ENCODE measurements around the gene PSME2.

- TF ChIP-seq CTCF (conservative IDR thresholded peaks at IDR 0.05) = no peak
- TF ChIP-seq ZFX (IDR thresholded peaks at IDR 0.05) = no peak
These were observed 4.2 kb upstream of the PSME2 start for GRCh38 chr14:24150567-24150966.
